ENCODE data around the gene ANKRD31.
"Not testable (repeated sequence)": the region's sequence is repeated elsewhere in the genome, so short reads cannot be mapped to it uniquely, and the experiment has no call there.

The ANKRD31 gene

GRCh38 chr5:75226916-75227315 is 9.8 kb downstream of the ANKRD31 start:
- no peak for DNase-seq

DNA sequence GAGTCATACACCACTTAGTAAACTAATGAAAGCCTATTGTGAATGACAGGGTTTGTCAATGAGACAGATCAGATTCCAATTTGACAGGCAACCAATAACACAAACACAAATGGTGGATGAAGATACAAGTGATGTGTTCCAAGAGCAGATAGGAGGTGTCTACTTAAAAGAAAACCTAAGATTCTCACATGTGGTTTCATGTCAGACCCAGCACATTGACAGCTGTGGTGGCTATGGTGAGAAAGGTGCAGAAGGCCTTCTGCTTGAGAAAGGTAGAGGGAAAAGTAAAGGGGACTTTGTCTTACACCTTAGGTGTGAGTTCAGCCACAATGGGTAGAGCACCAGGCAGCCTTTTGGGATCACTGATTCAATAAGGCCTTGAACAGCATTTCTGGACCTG is 11.2 kb downstream of the ANKRD31 start:
- DNase-seq: no peak

DNA sequence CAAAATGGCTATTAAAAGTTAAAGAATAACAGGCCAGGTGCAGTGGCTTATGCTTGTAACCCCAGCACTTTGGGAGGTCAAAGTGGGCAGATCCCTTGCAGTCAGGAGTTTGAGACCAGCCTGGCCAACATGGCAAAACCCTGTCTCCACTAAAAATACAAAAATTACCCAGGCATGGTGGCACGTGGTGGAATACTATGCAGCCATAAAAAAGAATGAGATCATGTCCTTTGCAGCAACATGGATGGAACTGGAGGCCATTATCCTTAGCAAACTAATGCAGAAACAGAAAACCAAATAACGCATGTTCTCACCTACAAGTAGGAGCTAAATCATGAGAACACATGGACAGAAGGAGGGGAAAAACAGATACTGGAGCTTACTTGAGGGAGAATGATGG is 15.9 kb downstream of the ANKRD31 start:
- not testable (repeated sequence) for DNase-seq

DNA sequence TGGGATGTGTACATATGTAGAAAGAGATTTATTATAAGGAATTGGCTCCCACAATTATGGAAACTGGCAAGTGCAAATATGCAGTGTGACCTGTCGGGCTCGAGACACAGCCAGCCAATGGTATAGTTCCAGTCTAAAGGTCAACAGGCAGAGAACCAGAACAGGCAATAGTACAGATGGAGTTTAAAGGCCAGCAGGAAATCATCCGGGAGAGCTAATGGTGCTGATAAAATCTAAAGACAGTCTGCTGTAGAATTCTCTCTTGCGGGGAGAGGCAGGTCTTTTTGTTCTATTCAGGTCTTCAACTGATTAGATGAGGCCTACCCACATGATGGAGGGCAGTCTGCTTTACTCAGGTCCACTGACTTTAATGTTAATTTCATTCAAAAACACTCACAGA is 21.8 kb downstream of the ANKRD31 start:
- DNase-seq: no peak

- no peak for DNase-seq
These were observed 22.3 kb downstream of the ANKRD31 start for GRCh38 chr5:75214409-75214808.

- no peak for DNase-seq
These were observed 33.1 kb downstream of the ANKRD31 start for GRCh38 chr5:75203604-75204003.

- no peak for DNase-seq
These were observed 33.7 kb downstream of the ANKRD31 start for GRCh38 chr5:75202935-75203334.

DNA sequence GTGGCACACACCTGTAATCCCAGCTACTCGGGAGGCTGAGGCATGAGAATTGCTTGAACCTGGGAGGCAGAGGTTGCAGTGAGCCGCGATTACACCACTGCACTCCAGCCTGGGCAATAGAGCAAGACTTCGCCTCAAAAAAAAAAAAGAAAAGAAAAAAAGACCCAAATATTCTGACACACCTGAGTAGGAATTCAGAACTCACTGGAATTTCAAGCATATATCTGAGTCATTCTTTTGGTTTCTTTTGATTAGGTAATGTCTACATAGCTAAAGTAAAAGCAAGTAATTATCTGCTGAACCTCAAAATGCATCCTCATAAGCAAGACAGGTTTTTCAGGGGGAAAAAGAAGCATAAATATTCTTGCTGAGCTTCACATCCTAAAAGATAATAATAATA is 35.9 kb downstream of the ANKRD31 start:
- no peak for DNase-seq

GRCh38 chr5:75199946-75200345 is 36.7 kb downstream of the ANKRD31 start:
- DNase-seq: no peak

DNA sequence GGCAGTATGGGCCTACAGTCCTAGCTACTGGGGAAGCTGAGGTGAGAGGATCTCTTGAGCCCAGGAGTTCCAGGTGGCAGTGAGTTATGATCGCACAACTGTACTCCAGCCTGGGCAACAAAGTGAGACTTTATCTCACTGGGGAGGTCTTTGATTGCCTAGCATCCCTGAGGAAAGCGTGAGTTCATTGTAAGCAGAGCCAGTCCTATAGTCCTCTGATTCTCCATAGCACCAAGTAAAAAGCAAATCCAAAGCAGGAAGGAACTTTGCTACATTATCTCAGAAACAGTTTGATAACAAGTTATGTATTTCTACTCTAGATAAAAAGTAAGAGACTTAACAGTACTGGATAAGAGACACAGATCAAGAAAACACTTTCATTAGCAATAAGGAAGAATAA is 37.6 kb downstream of the ANKRD31 start:
- no peak for DNase-seq

DNA sequence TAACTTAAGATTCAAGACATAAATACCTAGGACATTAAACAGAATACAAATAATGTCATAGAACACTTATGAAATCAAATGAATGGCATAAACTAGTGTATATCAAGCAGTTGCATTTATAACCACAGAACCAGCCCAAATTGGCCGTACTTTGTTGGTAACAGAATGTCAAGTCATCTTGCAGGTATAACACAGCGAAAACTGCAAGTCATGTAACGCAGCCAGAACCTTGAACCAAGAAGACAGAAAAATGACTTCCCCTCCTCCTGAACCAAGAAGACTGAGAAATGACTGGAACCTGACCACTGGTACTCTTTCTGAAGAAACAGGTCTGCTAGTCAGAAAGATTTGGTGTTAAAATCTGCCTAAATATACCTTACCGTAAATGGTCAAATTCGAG is 38.9 kb downstream of the ANKRD31 start:
- no peak for DNase-seq

DNA sequence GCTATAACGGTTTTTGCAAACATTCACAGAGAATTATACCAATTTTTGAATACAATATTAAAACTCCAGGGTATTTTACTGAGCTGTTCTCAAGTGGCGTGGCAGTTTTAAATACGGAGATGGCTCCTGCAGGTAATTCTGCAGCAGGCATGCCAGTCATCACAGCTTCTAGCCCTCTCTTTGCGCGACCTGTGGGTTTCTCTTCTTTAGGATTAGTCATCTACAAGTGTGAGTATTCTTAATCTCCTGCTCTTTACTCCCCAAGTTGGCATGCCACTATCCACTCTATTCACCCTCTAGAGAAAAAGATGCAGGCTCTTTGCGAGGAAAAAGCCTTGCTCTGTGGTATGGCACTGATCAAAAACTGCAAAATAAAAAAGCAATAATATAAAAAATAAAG is 43.9 kb downstream of the ANKRD31 start:
- DNase-seq: no peak

- DNase-seq: no peak
These were observed 44.4 kb downstream of the ANKRD31 start for GRCh38 chr5:75192264-75192663.

- no peak for DNase-seq
These were observed 46.5 kb downstream of the ANKRD31 start for GRCh38 chr5:75190227-75190626.

DNA sequence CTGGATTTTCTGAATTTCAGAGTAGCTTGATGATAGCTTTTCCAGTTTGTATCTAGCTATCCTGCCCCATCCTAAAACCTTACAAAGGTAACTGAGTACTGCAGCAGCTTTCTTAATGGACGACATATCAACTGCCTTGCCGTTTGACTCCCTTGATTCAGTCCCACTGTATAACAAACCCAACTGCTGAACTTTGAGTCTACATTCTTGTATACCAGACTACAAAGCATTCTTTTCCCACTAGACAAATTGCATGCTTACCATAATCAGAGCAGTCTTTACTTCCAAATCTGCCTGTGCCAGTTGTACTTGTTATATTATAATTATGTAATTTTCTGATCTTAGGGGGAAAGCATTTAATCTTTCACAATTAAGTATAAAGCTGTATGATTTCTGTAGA is 47.3 kb downstream of the ANKRD31 start:
- DNase-seq: no peak

DNA sequence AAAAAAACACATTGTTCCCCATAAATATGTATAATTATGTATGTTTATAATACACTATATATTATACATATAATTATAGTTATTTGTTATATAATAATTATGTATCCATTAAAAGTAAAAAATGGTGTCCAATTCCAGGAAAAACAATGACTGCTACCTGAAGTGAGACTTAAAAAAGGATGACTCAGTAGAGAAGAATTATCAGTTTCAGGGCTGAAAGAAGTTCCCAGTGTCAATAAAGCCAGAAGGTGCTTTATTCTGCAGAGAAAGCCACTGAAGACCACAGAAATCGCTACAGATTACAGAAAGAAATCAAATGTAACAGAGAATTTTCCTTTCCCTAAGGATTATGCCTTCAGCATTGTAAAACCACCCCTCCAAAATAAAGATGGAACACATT is 50.9 kb downstream of the ANKRD31 start:
- no peak for DNase-seq

DNA sequence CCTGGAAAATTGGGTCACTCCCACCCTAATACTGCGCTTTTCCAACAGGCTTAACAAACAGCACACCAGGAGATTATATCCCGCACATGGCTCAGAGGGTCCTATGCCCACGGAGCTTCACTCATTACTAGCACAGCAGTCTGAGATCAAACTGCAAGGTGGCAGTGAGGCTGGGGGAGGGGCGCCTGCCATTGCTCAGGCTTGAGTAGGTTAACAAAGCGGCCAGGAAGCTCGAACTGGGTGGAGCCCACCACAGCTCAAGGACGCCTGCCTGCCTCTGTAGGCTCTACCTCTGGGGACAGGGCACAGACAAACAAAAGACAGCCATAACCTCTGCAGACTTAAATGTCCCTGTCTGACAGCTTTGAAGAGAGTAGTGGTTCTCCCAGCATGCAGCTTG is 60.7 kb downstream of the ANKRD31 start:
- DNase-seq: not testable (repeated sequence)

- not testable (repeated sequence) for DNase-seq
These were observed 61.8 kb downstream of the ANKRD31 start for GRCh38 chr5:75174872-75175271.

- DNase-seq: no peak
These were observed 67.2 kb downstream of the ANKRD31 start for GRCh38 chr5:75169516-75169915.

GRCh38 chr5:75168026-75168735 is 68.5 kb downstream of the ANKRD31 start:
- no peak for DNase-seq

DNA sequence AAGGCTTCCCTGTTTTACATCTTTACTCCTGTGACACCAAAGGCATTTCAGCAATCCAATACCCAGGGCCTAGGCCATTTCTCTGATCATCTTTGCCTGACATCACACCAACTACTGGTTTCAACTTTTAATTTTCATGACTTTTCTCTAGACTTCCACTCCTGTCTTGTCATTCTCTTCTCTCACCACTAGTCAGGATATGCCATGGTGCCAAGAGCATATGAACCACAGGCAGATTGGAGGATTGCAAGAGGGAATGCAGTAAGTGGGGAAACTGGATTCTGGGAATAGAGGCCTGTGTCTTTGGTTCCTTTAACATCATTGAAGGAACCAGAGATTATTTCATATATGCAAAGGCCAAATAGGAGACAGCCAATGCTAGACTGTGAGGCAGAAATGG is 69.3 kb downstream of the ANKRD31 start:
- no peak for DNase-seq

- not testable (repeated sequence) for DNase-seq
These were observed 75.2 kb downstream of the ANKRD31 start for GRCh38 chr5:75161508-75161907.

GRCh38 chr5:75156585-75156984 is 80.1 kb downstream of the ANKRD31 start:
- DNase-seq: no peak

DNA sequence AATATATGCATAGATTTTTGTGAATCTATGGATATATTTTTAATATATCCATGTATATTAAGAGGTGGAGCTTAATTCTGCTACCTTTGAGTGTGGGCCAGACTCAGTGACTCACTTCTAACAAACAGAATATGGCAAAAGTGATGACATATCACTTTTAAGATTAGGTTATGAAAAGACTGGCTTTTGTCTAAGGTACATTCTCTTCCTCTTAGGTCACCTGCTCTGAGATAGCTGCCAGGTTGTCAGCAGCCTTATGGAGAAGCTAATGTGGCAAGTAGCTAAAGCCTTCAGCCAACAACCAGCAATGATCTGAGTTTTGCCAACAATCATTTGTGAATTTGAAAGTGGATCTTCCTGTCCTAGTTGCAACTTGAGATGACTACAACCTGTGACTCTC is 83.8 kb downstream of the ANKRD31 start:
- no peak for DNase-seq

GRCh38 chr5:75148051-75148450 is 88.6 kb downstream of the ANKRD31 start:
- DNase-seq: no peak
